Endothelial cell of umbilical vein (primary cell): ENCODE data around the gene ZNF598. TPM values are rescaled to one million over a fixed set of nuclear protein-coding genes. Genes with fewer than 3 reads are reported as not detected.

Experiments
- BruUV-seq: library from RNA; stranded (reverse); fragments of 400-500 nt; replicated peaks from 2 replicates; lab custom pipeline; 2021; lab: Mats Ljungman, UMichigan
- CTCF ChIA-PET: fragments of 300-600, 350-600 bp; sonication (Branson Sonifier 250); formaldehyde crosslinking; loops from one replicate; lab custom pipeline; 2021; ENCODE audit warnings: antibody characterized with exemption, inconsistent platforms; lab: Charles Lee
- POLR2A ChIA-PET: fragments of 300-600, 350-600 bp; sonication (Branson Sonifier 250); formaldehyde crosslinking; loops from one replicate; lab custom pipeline; 2021; ENCODE audit warnings: antibody characterized with exemption, inconsistent platforms; lab: Charles Lee
- DNase-seq: peaks from one replicate; pipeline ENCODE4 v3.0.0-alpha.2; 2011; ENCODE audit warnings: low read depth, low spot score
- FAIRE-seq: peaks from 2 replicates; lab custom pipeline; 2011; peaks lifted over from hg19 to GRCh38; lab: Jason Lieb, UNC
- H2AFZ ChIP-seq: 2 replicates; pipeline ENCODE4 v1.6.0; 2012; ENCODE audit warnings: low read depth, low read length, control low read depth, inconsistent platforms
- H3K27ac ChIP-seq: 2 replicates; pipeline ENCODE4 v1.5.1; 2011; ENCODE audit warnings: low read depth, mild to moderate bottlenecking, control low read depth, low read length, moderate library complexity; ENCODE audit not compliant: insufficient read depth
- H3K27me3 ChIP-seq, 2 experiments: 2 replicates each; pipeline versions ENCODE4 v1.6.0 to v1.6.1; 2011; ENCODE audit warnings: low read length in 2 of 2, mixed read lengths in 1 of 2; ENCODE audit not compliant: control insufficient read depth in 2 of 2, insufficient read depth in 2 of 2
- H3K36me3 ChIP-seq, 2 experiments: 2 replicates in 1 of 2; 3 replicates in 1 of 2; pipeline ENCODE4 v1.5.1; 2011; ENCODE audit warnings: low read length in 2 of 2, mild to moderate bottlenecking in 1 of 2, moderate library complexity in 1 of 2; ENCODE audit not compliant: control insufficient read depth in 2 of 2, insufficient read depth in 2 of 2; ENCODE audit errors: extremely low read depth in 1 of 2
- H3K4me1 ChIP-seq: 3 replicates; pipeline ENCODE4 v1.5.1; 2011; ENCODE audit warnings: mild to moderate bottlenecking, low read length; ENCODE audit not compliant: control insufficient read depth, insufficient read depth; ENCODE audit errors: extremely low read depth
- H3K4me2 ChIP-seq: 2 replicates; pipeline ENCODE4 v1.6.1; 2011; ENCODE audit warnings: low read length, control low read depth, mixed read lengths; ENCODE audit not compliant: insufficient read depth
- H3K4me3 ChIP-seq, 3 experiments: fragments of 200-600 bp in 1 of 3; sonication (generic), shearing (Covaris generic) in 1 of 3; replicated peaks in 1 of 3; 2 replicates each; pipeline ENCODE4 v1.5.1; 2011 to 2016; ENCODE audit warnings: control low read depth in 3 of 3, low read length in 3 of 3, mild to moderate bottlenecking in 2 of 3, inconsistent platforms in 1 of 3, low read depth in 1 of 3, moderate library complexity in 1 of 3; ENCODE audit not compliant: insufficient read depth in 1 of 3
- H3K79me2 ChIP-seq: 2 replicates; pipeline ENCODE4 v1.6.0; 2012; ENCODE audit warnings: low read length, inconsistent platforms; ENCODE audit not compliant: control insufficient read depth, insufficient read depth
- H3K9ac ChIP-seq: replicated peaks from 2 replicates; pipeline ENCODE3; 2011; ENCODE audit warnings: low read length, control low read depth; ENCODE audit not compliant: insufficient read depth; ENCODE audit errors: extremely low read depth
- H3K9me1 ChIP-seq: replicated peaks from 3 replicates; pipeline ENCODE4 v1.6.0; 2011; ENCODE audit warnings: mild to moderate bottlenecking, low read length; ENCODE audit not compliant: control insufficient read depth, insufficient read depth; ENCODE audit errors: extremely low read depth
- H3K9me3 ChIP-seq: replicated peaks from 2 replicates; pipeline ENCODE4 v1.5.1; 2012; ENCODE audit warnings: low read length, inconsistent platforms; ENCODE audit not compliant: control insufficient read depth, insufficient read depth
- H4K20me1 ChIP-seq: replicated peaks from 2 replicates; pipeline ENCODE3; 2011; ENCODE audit warnings: mild to moderate bottlenecking, low read length; ENCODE audit not compliant: control insufficient read depth, insufficient read depth; ENCODE audit errors: extremely low read depth
- EZH2 ChIP-seq: IDR thresholded peaks from 2 replicates; pipeline ENCODE4 v1.6.1; 2012; ENCODE audit warnings: borderline replicate concordance, low read depth, mild to moderate bottlenecking, moderate library complexity, low read length, inconsistent platforms; ENCODE audit not compliant: severe bottlenecking
- FOS ChIP-seq: IDR thresholded peaks from 2 replicates; pipeline ENCODE4 v1.6.1; 2011; ENCODE audit warnings: mild to moderate bottlenecking, low read length, moderate library complexity, borderline replicate concordance; ENCODE audit not compliant: insufficient read depth
- GATA2 ChIP-seq: IDR thresholded peaks from 2 replicates; pipeline ENCODE4 v1.7.0; 2011; ENCODE audit warnings: low read depth, mild to moderate bottlenecking, moderate library complexity, mixed read lengths, low read length; ENCODE audit not compliant: insufficient read length, insufficient read depth
- JUN ChIP-seq: IDR thresholded peaks from 2 replicates; pipeline ENCODE4 v1.6.1; 2011; ENCODE audit warnings: borderline replicate concordance, low read depth; ENCODE audit not compliant: insufficient read length, insufficient read depth
- MYC ChIP-seq: IDR thresholded peaks from one replicate; pipeline ENCODE4 v1.6.1; 2011; ENCODE audit warnings: mild to moderate bottlenecking, low read depth, low read length
- POLR2A ChIP-seq: IDR thresholded peaks from 2 replicates; pipeline ENCODE4 v1.6.1; 2012; ENCODE audit warnings: low read depth, mild to moderate bottlenecking, control low read depth, low read length
- POLR2AphosphoS5 ChIP-seq: IDR thresholded peaks from 2 replicates; pipeline ENCODE4 v1.6.1; 2012; ENCODE audit warnings: low read depth, mild to moderate bottlenecking, control low read depth, low read length, moderate library complexity; ENCODE audit not compliant: insufficient read depth
- dilution Hi-C: fragments of 300-500 bp; cut with MboI; formaldehyde crosslinking; loops from one replicate; pipeline ENCODE4 v1.15.0; 2019; ENCODE audit warnings: low sequenced_read_pairs; ENCODE audit not compliant: extremely low pct_ligation_motif_present
- intact Hi-C: fragments of 100-400 bp; cut with micrococcal nuclease; formaldehyde crosslinking; loops from one replicate; pipeline ENCODE4 v1.10.0; 2022
- polyA plus RNA-seq, 4 experiments: library from polyadenylated mRNA; depleted of rRNA in 3 of 4; stranded (reverse) in 3 of 4; unstranded in 1 of 4; fragments of >200 nt; gene quantifications; 2 replicates each; pipeline versions ENCODE4 v1.2.1 to v1.2.3, GENCODE V29; 2011 to 2012; ENCODE audit warnings: missing spikeins in 1 of 4
- total RNA-seq: library from RNA; stranded (reverse); gene quantifications from 2 replicates; pipeline ENCODE4 v1.2.3, GENCODE V29; 2021
- TF ChIP-seq, protein P1 (sequence below): IDR thresholded peaks from 2 replicates; pipeline ENCODE4 v1.6.1; 2011; ENCODE audit not compliant: insufficient read depth, insufficient read length
- TF ChIP-seq, protein P2 (sequence below), 2 donors: IDR thresholded peaks; 1 replicate in 1 of 2; 2 replicates in 1 of 2; pipeline ENCODE4 v1.5.1; 2011; ENCODE audit warnings: low read length in 2 of 2, mild to moderate bottlenecking in 2 of 2, moderate library complexity in 2 of 2, control low read depth in 1 of 2, inconsistent platforms in 1 of 2, low read depth in 1 of 2; ENCODE audit not compliant: insufficient read depth in 1 of 2; ENCODE audit errors: extremely low read depth in 1 of 2

The ZNF598 gene
- total and polyA plus RNA-seq, 2 donors (not counting 3 experiments of a cell fraction or from before 2014, with no cell fraction given), result 43.3 to 67.0 TPM

DNA sequence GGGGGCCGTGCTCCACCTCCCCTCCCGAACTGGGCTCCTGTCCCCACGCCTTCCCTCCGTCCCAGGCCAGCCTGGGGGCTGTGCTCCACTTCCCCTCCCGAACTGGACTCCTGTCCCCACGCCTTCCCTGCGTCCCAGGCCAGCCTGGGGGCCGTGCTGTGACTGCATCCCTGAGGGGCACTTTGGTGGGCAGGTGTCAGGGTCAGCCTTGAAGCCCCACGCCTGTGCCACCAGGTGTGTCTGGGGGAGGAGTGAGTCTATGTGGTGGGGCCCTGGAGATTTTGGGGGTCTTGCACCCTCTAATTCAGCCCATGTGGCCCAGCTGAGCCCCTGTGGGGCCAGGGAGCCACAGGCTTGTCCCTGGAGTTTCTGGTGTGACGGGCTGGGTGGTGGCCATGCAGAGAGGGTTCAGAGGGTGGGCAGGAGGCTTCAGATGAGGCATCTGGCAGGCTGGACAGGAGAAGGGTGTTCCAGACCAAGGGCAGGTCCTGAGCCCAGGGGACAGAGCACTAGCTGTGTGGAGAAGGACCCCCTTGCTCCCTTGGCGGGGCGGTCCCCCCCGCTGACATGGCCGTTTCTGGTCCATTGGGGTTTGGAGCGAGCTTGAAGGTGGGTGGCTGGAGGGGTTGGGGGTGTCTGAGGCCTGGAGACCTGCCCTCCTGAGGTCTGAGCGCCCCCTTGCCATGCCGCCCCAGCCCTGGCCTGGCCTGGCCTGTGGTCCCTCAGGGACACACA lies 25.2 kb upstream of the ZNF598 start:
- peaks cover 0 to 10% of the 10 kb centered on the region in 2 experiments for H3K36me3 ChIP-seq
- intact Hi-C loops, result no loop called here
- CTCF ChIA-PET, result interaction anchor here (1.0 to 1.7 kb wide), 3 partner anchors 12 to 106 kb away, joined by 3 to 6 read pairs (median 3); partner anchors contain the start of genes NTHL1 and TSC2
- no peak overlapping the region for H3K4me2 ChIP-seq
- peaks cover 10% of the 10 kb centered on the region for H3K79me2 ChIP-seq
- TF ChIP-seq JUN, result no peak
- no peak for TF ChIP-seq MYC
- TF ChIP-seq POLR2AphosphoS5, result no peak
- no peak for TF ChIP-seq GATA2
- TF ChIP-seq EZH2, result no peak
- no peak for TF ChIP-seq FOS
- TF ChIP-seq, protein P1, sequence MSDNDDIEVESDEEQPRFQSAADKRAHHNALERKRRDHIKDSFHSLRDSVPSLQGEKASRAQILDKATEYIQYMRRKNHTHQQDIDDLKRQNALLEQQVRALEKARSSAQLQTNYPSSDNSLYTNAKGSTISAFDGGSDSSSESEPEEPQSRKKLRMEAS, result no peak
- no peak for TF ChIP-seq POLR2A
- TF ChIP-seq, protein P2, sequence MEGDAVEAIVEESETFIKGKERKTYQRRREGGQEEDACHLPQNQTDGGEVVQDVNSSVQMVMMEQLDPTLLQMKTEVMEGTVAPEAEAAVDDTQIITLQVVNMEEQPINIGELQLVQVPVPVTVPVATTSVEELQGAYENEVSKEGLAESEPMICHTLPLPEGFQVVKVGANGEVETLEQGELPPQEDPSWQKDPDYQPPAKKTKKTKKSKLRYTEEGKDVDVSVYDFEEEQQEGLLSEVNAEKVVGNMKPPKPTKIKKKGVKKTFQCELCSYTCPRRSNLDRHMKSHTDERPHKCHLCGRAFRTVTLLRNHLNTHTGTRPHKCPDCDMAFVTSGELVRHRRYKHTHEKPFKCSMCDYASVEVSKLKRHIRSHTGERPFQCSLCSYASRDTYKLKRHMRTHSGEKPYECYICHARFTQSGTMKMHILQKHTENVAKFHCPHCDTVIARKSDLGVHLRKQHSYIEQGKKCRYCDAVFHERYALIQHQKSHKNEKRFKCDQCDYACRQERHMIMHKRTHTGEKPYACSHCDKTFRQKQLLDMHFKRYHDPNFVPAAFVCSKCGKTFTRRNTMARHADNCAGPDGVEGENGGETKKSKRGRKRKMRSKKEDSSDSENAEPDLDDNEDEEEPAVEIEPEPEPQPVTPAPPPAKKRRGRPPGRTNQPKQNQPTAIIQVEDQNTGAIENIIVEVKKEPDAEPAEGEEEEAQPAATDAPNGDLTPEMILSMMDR (IDR thresholded peaks at IDR 0.05; ENCODE audit: extremely low read depth in 1 of 2, insufficient read depth in 1 of 2, low read depth in 1 of 2, low read length in 2 of 2), result no peak
- no peak overlapping the region for H3K27ac ChIP-seq
- BruUV-seq, result no TSS peak
- POLR2A ChIA-PET, result no interaction called here
- no peak for DNase-seq
- dilution Hi-C loops, result loop anchor here (25.0 kb wide), 1 partner anchor 127 kb away; the partner anchor contains the start of gene TRAF7
- H3K27me3 ChIP-seq, result no peaks in the 10 kb centered on the region
- H4K20me1 ChIP-seq, result no peaks in the 10 kb centered on the region
- H3K9me3 ChIP-seq, result no peaks in the 10 kb centered on the region
- H3K4me3 ChIP-seq, result no peak overlapping the region
- H3K9ac ChIP-seq, result no peak overlapping the region
- FAIRE-seq, result no peak
- peaks cover 49% of the 10 kb centered on the region for H3K4me1 ChIP-seq
- H2AFZ ChIP-seq, result no peak overlapping the region
- H3K9me1 ChIP-seq, result no peaks in the 10 kb centered on the region
